ENCODE results near the gene ERC2.

Gene ERC2

GRCh38 chr3:55622733-55623132 lies 845.5 kb downstream of the ERC2 start:
- DNase-seq: no peak

GRCh38 chr3:55622116-55622515 lies 846.2 kb downstream of the ERC2 start:
- DNase-seq: no peak

- no peak for DNase-seq
Measured at GRCh38 chr3:55621648-55622047, 846.6 kb downstream of the ERC2 start.

GRCh38 chr3:55621026-55621422 lies 847.2 kb downstream of the ERC2 start:
- DNase-seq: no peak

GRCh38 chr3:55620351-55621025 lies 847.8 kb downstream of the ERC2 start:
- no peak for DNase-seq

- no peak for DNase-seq
Measured at GRCh38 chr3:55619046-55619808, 849.0 kb downstream of the ERC2 start.

GRCh38 chr3:55617385-55617784 lies 850.9 kb downstream of the ERC2 start:
- no peak for DNase-seq

- no peak for DNase-seq
Measured at GRCh38 chr3:55616803-55617202, 851.5 kb downstream of the ERC2 start.

GRCh38 chr3:55615694-55616295 lies 852.5 kb downstream of the ERC2 start:
- DNase-seq: no peak

GRCh38 chr3:55615039-55615693 lies 853.1 kb downstream of the ERC2 start:
- no peak for DNase-seq

GRCh38 chr3:55611121-55611520 lies 857.1 kb downstream of the ERC2 start:
- no peak for DNase-seq

- no peak for DNase-seq
Measured at GRCh38 chr3:55609230-55609827, 858.9 kb downstream of the ERC2 start.

GRCh38 chr3:55608301-55608937 lies 859.8 kb downstream of the ERC2 start:
- no peak for DNase-seq

- DNase-seq: no peak
Measured at GRCh38 chr3:55607844-55608243, 860.4 kb downstream of the ERC2 start.

- no peak for DNase-seq
Measured at GRCh38 chr3:55607175-55607574, 861.1 kb downstream of the ERC2 start.

- DNase-seq: no peak
Measured at GRCh38 chr3:55605443-55606236, 862.6 kb downstream of the ERC2 start.

GRCh38 chr3:55604846-55605245 lies 863.4 kb downstream of the ERC2 start:
- DNase-seq: no peak

- DNase-seq: no peak
Measured at GRCh38 chr3:55604402-55604801, 863.9 kb downstream of the ERC2 start.

GRCh38 chr3:55601366-55602080 lies 866.7 kb downstream of the ERC2 start:
- no peak for DNase-seq

- no peak for DNase-seq
Measured at GRCh38 chr3:55598224-55598623, 870.0 kb downstream of the ERC2 start.

- no peak for DNase-seq
Measured at GRCh38 chr3:55597641-55598040, 870.6 kb downstream of the ERC2 start.

Measured in effector CD8-positive, alpha-beta T cell (primary cell).